ENCODE data around the gene PTPRT. TPM values are rescaled to one million over a fixed set of nuclear protein-coding genes. Genes with fewer than 3 reads are reported as not detected.

PTPRT gene
- total RNA-seq, 1 experiment from 2014 or later, result not detected

DNA sequence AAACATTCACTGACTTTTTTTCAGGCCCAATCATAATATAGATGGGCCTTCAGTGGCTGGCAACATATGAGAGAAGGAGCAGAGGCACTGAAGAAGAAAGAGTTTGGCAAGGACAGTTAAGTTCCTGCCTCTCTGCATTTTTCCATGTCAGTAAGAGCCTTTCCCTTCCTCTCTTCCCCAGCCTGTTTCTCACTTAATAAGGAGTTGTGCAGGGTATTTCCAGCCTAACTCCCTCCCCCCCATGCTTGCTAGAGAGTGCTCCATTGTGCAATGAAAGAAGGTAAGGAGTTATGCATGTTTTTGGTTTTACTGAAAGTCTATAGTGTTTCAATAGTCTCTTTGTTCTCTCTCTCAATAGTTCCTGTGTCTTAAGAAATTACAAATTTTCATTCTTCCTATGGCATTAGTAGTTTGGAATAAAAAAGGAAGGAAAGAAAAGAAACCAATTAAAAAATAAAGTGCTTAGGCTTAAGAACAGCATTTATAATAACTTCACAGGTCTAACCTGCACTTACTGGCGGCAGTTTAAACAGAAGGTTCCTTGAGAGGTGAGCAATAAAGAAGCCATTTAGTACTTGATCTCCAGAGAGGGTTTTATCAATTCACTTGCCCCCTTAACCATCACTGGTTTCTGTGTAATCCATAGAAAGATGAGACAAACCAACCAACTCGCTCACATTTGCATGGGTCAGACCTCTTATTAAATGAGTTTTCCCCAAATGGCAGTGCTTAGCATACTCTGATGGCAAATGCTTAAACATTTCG, 251.1 kb downstream of the PTPRT start:
- CTCF ChIA-PET, result no interaction called here
- TF ChIP-seq, protein P1, sequence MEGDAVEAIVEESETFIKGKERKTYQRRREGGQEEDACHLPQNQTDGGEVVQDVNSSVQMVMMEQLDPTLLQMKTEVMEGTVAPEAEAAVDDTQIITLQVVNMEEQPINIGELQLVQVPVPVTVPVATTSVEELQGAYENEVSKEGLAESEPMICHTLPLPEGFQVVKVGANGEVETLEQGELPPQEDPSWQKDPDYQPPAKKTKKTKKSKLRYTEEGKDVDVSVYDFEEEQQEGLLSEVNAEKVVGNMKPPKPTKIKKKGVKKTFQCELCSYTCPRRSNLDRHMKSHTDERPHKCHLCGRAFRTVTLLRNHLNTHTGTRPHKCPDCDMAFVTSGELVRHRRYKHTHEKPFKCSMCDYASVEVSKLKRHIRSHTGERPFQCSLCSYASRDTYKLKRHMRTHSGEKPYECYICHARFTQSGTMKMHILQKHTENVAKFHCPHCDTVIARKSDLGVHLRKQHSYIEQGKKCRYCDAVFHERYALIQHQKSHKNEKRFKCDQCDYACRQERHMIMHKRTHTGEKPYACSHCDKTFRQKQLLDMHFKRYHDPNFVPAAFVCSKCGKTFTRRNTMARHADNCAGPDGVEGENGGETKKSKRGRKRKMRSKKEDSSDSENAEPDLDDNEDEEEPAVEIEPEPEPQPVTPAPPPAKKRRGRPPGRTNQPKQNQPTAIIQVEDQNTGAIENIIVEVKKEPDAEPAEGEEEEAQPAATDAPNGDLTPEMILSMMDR (IDR thresholded peaks at IDR 0.05; ENCODE audit: unreplicated experiment), result no peak
- no TSS peak for BruUV-seq (replicated peaks)

DNA sequence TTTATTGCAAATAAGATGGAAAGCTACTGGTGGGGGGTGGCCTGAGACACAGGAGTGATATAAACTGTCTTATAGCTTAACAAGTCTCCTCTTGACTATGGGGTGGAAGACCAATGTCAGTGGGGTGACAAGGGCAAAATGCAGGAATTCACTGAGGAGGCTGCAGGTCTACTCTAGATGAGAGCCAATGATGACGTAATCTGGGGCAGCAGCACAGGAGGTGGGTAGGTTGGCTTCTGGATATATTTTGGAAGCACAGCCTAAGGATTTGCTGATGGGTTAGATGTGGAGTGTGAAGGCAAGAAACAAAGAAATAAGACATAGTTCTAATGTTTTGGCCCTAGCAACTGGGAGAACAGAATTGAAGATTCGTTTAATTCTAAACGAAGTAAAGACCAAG, 253.2 kb downstream of the PTPRT start:
- H3K27ac Mint-ChIP-seq (ENCODE audit: unreplicated experiment), result no peak overlapping the region
- no TSS peak for BruUV-seq (replicated peaks)
- peaks cover 2% of the 10 kb centered on the region for H3K9me3 Mint-ChIP-seq (ENCODE audit: low read depth, unreplicated experiment)
- peaks cover 24% of the 10 kb centered on the region for H3K4me1 Mint-ChIP-seq (ENCODE audit: low read depth, unreplicated experiment)
- TF ChIP-seq, protein P1 (IDR thresholded peaks at IDR 0.05; ENCODE audit: unreplicated experiment), result no peak
- DNase-seq, result no peak
- H3K4me3 Mint-ChIP-seq (ENCODE audit: low read depth, unreplicated experiment), result no peak overlapping the region
- CTCF ChIA-PET, result no interaction called here
- H3K27me3 Mint-ChIP-seq (ENCODE audit: unreplicated experiment), result peaks cover 2% of the 10 kb centered on the region
- intact Hi-C loops (cut with micrococcal nuclease; ENCODE audit: unreplicated experiment), result loop anchor here (10.0 kb wide), 1 partner anchor 332 kb away; no protein-coding TSS in a partner anchor
- no peaks in the 10 kb centered on the region for H3K36me3 Mint-ChIP-seq (ENCODE audit: insufficient read depth, unreplicated experiment)

More for the DNA sequence above, 251.1 kb downstream of the PTPRT start:
- peaks cover 2% of the 10 kb centered on the region for H3K9me3 Mint-ChIP-seq (ENCODE audit: low read depth, unreplicated experiment)
- H3K4me1 Mint-ChIP-seq (ENCODE audit: low read depth, unreplicated experiment), result peaks cover 24% of the 10 kb centered on the region
- H3K27me3 Mint-ChIP-seq (ENCODE audit: unreplicated experiment), result no peaks in the 10 kb centered on the region
- intact Hi-C loops (cut with micrococcal nuclease; ENCODE audit: unreplicated experiment), result loop anchor here (1.0 to 10.0 kb wide), 2 partner anchors 19 to 334 kb away; no protein-coding TSS in a partner anchor
- no peak overlapping the region for H3K4me3 Mint-ChIP-seq (ENCODE audit: low read depth, unreplicated experiment)
- no peaks in the 10 kb centered on the region for H3K36me3 Mint-ChIP-seq (ENCODE audit: insufficient read depth, unreplicated experiment)
- H3K27ac Mint-ChIP-seq (ENCODE audit: unreplicated experiment), result peak overlapping the region; percentile 23
- DNase-seq, result peak; percentile 71

DNA sequence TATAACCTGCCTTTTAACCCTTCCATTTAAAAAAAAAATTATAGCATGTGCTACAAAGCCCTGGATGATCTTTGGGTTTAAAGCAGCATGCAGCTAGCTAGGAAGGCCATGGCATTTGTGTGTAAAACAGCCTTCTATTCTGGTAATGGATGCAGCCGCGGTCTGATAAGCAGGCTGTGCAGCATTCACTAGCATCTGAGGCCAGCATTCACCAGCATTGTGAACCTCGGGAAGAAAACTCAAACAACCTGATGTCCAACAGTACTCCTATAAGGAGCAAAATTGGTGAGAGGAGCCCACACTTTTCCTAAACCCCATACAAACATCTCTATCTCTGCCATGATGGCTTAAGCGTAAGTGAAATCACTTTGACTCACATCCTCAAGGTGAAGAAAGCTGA, 265.5 kb downstream of the PTPRT start:
- H3K27ac Mint-ChIP-seq (ENCODE audit: unreplicated experiment), result no peak overlapping the region
- H3K9me3 Mint-ChIP-seq (ENCODE audit: low read depth, unreplicated experiment), result peaks cover 7% of the 10 kb centered on the region
- no peak for DNase-seq
- H3K36me3 Mint-ChIP-seq (ENCODE audit: insufficient read depth, unreplicated experiment), result no peaks in the 10 kb centered on the region
- H3K4me3 Mint-ChIP-seq (ENCODE audit: low read depth, unreplicated experiment), result no peak overlapping the region
- H3K4me1 Mint-ChIP-seq (ENCODE audit: low read depth, unreplicated experiment), result no peaks in the 10 kb centered on the region
- CTCF ChIA-PET, result interaction anchor here (0.9 kb wide), 1 partner anchor 26 kb away, joined by 3 read pairs; no protein-coding TSS in a partner anchor
- TF ChIP-seq, protein P1 (IDR thresholded peaks at IDR 0.05; ENCODE audit: unreplicated experiment), result no peak
- no TSS peak for BruUV-seq (replicated peaks)
- H3K27me3 Mint-ChIP-seq (ENCODE audit: unreplicated experiment), result peaks cover 70% of the 10 kb centered on the region
- intact Hi-C loops (cut with micrococcal nuclease; ENCODE audit: unreplicated experiment), result no loop called here

DNA sequence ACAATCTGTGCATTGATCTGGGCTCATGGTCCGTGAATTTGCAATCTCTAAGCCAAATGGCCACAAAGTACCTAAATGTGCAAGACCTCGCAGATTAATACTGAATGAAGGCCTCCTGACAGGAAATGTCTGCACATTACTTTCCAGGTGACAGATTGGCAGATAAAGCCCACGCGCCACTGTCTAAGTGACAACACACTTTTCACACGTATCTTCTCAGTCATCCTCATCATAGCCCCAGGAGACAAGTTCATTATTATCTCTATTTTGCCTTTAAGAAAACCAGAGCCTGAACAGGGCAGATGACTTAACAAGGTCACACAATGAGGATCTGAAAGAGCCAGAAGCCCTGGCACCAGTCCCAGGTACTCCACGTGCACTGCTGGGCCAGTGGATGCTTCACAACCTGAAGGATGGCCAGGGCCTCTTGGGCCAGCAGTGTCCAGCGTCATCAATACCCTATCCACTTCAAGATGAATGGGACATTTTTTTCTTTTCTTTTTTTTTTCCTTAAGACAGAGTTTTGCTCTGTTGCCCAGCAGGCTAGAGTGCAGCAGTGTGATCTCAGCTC, 266.3 kb downstream of the PTPRT start:
- intact Hi-C loops (cut with micrococcal nuclease; ENCODE audit: unreplicated experiment), result no loop called here
- Mint-ChIP-seq H3K4me3 (ENCODE audit: low read depth, unreplicated experiment) (no peak overlapping the region), H3K36me3 (ENCODE audit: insufficient read depth, unreplicated experiment) (no peaks in the 10 kb centered on the region), H3K27ac (ENCODE audit: unreplicated experiment) (no peak overlapping the region), H3K27me3 (ENCODE audit: unreplicated experiment) (peaks cover 71% of the 10 kb centered on the region), H3K9me3 (ENCODE audit: low read depth, unreplicated experiment) (peaks cover 7% of the 10 kb centered on the region), H3K4me1 (ENCODE audit: low read depth, unreplicated experiment) (no peaks in the 10 kb centered on the region)
- DNase-seq, result no peak
- no TSS peak for BruUV-seq (replicated peaks)
- TF ChIP-seq, protein P1 (IDR thresholded peaks at IDR 0.05; ENCODE audit: unreplicated experiment), result no peak
- CTCF ChIA-PET, result no interaction called here
